Endometrial microvascular endothelial cells (primary cell): ENCODE measurements around the gene NDNF. TPM values are rescaled to one million over a fixed set of nuclear protein-coding genes. Genes with fewer than 3 reads are reported as not detected.

Experiments used
- in situ Hi-C: cut with HindIII; loops from 2 replicates; pipeline ENCODE4 v1.10.0; 2017; ENCODE audit warnings: low sequenced_read_pairs, low pct_unique_long_range_greater_than_20kb; ENCODE audit errors: inconsistent ontology term
- total RNA-seq: library from RNA; depleted of rRNA; stranded (reverse); fragments of >200 nt; gene quantifications from one replicate; pipeline ENCODE4 v1.2.3, GENCODE V29; 2015; ENCODE audit errors: inconsistent ontology term

NDNF gene
- total RNA-seq, 1 donor from 2014 or later, result not detected

DNA sequence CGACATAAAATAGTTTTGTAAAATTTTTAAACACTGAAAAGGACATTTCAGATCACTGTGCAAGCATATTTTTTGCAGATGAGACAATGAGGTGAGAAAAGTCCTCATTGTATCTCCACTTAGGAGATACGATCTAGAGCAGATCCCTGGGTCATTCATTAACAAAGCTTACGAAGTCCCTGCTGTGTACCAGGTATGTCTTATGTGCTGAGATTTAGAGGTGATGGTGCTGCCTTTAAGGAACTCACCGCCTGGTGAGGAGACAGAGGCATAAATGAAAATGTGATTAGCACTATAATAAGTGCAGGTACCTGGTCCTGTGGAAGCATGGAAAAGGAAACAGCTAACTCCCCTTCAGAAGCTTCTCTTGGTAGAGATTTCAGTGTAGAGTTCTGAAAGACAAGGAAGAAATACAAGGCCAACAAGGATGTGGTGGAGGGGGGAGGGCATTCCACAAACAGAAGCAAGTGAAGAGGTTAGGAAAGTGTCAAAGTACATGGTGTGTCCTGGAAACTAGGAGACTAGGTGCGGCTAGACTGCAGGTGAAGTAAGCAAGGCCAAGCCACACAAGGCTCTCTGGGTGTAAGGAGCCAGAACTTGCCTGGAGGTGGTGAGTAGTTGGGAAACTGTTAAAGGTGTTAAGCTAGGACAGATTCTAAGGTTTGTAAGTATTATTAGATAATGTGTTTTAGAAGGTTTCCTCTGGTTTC is 1.5 kb upstream of the NDNF start:
- in situ Hi-C loops, result no loop called here

- in situ Hi-C loops, result no loop called here
These were observed 685 bp upstream of the NDNF start for GRCh38 chr4:121073004-121073435.

- in situ Hi-C loops, result no loop called here
These were observed 603 bp downstream of the NDNF start for GRCh38 chr4:121071640-121072223.

GRCh38 chr4:121070696-121071639 is 1.4 kb downstream of the NDNF start:
- in situ Hi-C loops, result no loop called here

- in situ Hi-C loops, result no loop called here
These were observed 2.1 kb downstream of the NDNF start for GRCh38 chr4:121070274-121070673.

GRCh38 chr4:121069430-121069829 is 2.9 kb downstream of the NDNF start:
- in situ Hi-C loops, result no loop called here

DNA sequence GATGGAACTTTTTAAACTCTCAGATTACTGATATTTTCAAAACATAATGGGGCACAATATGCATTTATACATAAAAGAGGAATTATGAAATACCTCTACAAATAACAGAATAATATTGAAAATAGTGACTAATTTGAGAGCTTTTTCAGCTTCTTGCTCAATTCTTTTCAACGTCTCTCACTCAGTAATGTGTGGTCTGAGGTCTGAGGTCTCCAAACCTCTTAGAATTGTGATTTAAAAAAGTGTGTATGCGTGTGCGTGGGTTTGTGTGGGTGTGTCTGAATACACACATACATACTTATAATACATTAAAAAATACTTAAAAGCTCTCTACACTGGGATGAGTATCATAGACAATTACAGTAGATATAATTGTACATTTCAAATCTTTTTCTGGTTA is 7.9 kb downstream of the NDNF start:
- in situ Hi-C loops, result no loop called here

GRCh38 chr4:121062521-121062920 is 9.8 kb downstream of the NDNF start:
- in situ Hi-C loops, result no loop called here

GRCh38 chr4:121061861-121062260 is 10.5 kb downstream of the NDNF start:
- in situ Hi-C loops, result no loop called here

DNA sequence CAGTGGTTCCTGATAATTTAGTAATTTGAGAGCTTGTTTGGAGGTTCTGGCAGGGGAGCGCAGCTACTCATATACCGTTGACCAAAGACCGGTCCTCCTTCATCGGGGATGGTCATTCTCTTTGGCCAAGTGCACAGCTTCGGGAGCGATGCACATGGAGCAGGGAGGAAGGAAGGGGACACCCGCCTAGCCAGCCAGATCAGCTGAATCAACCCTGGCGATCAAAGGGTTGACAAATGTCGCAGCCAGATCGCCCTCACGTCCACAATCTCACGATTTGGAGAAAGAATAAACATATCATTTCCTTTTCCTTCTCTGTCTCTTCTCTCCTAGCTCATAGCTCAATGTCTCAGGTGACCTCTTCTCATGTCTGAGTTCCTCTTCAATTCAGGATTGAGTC is 11.1 kb downstream of the NDNF start:
- in situ Hi-C loops, result no loop called here

GRCh38 chr4:121057466-121057922 is 14.8 kb downstream of the NDNF start:
- in situ Hi-C loops, result no loop called here

DNA sequence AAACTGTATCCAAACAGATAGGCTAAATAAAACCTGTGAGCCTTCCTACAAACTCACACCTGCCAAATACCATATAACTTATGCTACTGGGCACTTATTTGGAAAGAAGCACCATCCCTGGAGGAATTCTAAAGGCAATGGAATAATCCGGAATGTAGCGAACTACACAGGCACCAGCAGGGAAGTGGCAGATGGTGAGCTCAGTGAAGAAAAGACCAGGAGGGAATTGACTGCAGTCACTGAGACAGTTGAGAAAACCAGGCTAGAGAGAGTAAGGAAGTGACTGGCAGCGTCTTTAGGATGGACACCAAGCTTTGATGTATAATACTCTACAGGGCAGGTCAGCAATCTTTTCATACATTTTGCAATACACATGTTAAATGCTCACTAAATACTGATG is 16.3 kb downstream of the NDNF start:
- in situ Hi-C loops, result no loop called here

- in situ Hi-C loops, result no loop called here
These were observed 18.0 kb downstream of the NDNF start for GRCh38 chr4:121054373-121054772.

- in situ Hi-C loops, result no loop called here
These were observed 18.7 kb downstream of the NDNF start for GRCh38 chr4:121053601-121054143.

DNA sequence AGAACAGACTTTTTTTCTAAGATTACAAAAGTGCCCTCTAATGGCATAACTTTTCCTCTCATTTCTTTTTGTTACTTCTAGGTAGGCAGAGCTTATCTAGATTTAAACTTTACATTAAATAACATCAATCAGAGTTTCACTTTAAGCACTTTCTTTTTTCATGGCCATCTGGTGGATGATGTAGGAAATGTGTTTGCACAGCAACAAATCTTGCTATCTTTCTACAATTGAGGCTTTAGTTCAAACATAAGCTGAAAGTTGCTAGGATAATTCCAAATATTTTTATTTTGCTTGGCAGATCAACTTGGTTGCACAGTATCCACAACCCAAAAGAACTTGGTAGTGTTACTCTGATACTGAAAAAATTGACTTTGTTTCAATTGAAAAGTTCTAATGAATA is 22.0 kb downstream of the NDNF start:
- in situ Hi-C loops, result no loop called here

- in situ Hi-C loops, result no loop called here
These were observed 23.2 kb downstream of the NDNF start for GRCh38 chr4:121049072-121049599.

- in situ Hi-C loops, result no loop called here
These were observed 24.2 kb downstream of the NDNF start for GRCh38 chr4:121048165-121048564.

DNA sequence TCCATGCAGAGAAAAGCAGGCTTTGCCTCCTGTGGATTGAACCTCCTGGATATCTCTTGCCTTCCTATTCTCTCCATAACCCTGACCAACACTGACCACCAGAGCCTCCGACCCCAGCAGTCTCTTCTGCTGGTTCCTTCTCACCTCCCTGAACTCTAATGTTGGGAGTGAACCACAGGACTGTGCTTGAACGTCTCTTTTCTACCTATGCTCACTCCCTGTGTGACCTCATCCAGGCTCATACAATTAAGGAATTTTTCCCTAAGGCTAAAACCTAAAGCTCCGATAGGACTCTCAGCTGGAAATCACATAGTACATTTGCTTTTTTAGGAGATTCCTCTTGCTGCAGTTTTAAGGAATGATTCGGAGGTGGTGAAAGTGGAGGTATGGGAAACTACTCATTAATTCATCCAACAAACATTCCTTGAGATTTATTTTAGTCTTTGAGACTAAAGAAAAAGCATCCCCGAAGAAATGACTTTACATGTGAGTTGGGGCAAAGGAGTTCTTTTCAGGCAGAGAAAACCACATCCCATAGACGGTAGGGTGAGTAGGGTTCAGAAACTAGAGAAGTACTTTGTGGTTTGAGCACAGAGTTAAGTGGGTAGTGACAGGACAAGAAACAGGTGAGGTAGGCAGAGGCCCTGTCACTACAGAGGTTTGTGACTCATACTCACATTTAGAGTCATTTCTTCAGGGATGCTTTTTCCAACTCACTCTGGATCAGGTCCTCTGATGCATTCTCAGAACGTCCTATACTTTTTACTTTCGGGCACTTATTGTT is 30.8 kb downstream of the NDNF start:
- in situ Hi-C loops, result no loop called here
